LNCAP (cell line): ENCODE measurements around the gene PSMG4.

Experiments used
- TF ChIP-seq, protein P1 (sequence below): fragments of 450-650 bp; IDR thresholded peaks from 2 replicates; pipeline ENCODE4 v1.5.1; 2017; ENCODE audit warnings: mild to moderate bottlenecking

The PSMG4 gene

DNA sequence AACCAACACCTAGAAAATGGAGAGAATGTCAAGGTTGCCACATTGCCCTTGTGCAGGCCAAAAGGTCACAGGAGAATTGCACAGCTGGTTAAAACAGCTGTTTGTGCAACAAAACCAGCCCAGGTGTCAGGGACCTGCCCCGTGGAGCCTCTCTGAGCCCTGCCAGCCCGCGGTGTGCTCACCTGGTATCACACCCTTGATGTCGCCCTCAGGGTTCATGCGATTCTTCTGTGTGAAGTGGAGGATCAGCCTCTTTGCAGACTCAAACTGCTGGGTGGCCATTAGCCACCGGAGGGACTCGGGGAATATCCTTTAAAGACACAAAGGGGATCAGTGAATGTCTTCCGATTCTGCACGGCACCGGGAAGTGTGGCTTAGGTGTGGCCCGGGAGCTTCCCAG is 39.2 kb downstream of the PSMG4 start:
- TF ChIP-seq, protein P1, sequence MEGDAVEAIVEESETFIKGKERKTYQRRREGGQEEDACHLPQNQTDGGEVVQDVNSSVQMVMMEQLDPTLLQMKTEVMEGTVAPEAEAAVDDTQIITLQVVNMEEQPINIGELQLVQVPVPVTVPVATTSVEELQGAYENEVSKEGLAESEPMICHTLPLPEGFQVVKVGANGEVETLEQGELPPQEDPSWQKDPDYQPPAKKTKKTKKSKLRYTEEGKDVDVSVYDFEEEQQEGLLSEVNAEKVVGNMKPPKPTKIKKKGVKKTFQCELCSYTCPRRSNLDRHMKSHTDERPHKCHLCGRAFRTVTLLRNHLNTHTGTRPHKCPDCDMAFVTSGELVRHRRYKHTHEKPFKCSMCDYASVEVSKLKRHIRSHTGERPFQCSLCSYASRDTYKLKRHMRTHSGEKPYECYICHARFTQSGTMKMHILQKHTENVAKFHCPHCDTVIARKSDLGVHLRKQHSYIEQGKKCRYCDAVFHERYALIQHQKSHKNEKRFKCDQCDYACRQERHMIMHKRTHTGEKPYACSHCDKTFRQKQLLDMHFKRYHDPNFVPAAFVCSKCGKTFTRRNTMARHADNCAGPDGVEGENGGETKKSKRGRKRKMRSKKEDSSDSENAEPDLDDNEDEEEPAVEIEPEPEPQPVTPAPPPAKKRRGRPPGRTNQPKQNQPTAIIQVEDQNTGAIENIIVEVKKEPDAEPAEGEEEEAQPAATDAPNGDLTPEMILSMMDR = no peak

DNA sequence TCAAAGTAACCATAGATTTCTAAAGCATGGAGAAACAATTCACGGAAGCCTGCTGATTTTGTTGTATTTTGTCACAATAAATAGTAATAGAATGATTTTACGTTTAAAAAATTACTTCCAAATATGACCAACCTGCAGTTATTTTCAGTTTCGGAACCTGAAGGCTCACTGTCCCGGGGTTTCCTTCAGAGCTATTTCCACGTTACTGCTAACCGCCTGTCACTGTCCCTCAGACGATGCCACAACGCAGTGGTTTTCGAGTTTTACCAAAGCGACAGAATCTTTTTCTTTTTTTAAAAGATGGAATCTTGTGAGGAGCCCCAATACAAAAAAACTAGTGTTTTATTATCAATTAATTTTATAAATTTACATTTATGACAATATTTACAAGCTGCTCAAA is 40.5 kb downstream of the PSMG4 start:
- TF ChIP-seq, protein P1 = no peak

DNA sequence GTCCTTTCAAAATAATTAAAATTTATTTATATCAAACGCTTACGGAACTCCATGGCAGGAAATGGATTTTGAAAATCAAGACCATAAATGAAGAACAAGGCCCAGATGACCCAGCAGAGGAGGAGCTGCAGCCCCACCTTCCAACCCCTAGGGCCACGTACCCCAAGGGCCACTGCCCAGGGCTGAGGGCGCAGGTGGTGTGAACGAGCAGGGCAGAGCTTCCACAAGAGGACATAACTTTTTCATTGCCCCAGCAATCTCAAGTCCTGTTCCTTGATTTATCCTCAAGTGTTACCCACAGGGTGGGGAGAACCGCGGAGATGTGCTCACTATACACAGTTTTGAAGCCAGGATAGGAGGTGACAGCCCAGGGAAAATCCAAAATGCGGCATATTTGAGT is 42.8 kb downstream of the PSMG4 start:
- TF ChIP-seq, protein P1 = no peak

DNA sequence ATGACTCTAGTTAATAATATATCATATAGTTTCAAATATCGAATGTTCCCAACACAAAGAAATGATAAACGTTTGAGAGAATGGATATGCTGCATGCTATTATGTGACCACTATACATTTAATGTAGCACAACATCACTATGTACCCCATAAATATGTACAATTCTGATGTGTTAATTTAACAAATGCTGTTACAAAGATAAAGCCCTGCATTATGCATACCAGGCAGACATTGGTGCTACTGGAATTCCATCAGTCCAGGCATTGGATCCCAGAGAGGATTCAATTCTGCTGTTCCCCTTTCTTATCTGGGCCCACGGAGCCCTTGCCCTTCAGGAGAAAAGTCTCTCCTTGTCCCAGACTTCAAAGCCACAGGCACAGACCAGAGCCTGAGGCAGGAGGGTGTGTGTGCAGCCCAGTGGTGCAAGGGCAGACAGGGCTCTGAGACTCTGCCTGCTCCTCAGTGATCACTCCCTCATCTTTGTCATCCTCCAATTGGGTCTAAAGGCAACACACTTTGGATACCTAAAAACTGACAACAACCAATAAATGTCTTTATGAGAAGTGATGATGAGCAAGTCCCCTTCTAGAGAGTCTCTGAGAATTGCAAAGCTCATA is 45.2 kb downstream of the PSMG4 start:
- TF ChIP-seq, protein P1 = no peak

DNA sequence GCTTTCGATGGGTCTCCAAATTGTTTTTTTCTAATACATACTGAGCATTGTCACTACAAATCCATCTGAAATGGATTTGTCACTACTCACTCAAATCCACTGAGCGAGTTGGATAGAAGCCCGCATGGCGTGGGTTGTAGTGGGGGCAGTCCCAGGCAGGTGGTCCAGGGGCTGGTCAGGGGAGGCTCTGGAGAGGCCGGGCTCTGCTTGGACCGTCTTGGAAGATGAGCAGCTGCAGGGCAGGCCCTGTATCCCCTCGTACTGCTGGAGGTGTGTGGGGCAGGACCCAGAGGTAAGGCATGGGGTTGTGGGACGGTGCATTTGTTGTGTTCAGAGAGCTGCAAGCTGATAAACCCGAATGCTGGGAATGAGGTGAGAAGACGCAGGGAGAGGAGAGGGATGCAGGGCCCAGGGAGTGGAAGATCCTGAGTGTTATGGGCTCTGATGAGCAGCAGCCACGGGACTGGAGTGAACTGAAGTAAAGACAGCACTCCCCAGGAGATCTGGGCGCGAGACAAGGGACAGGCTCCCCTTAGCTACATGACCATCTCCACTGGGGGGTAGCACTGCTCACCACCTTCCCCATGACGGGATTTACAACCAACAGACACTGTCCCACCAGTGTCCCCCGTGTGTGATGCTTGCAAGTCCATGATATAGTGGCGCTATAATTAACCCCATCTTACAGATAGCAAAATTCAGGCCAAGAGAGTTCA is 45.9 kb downstream of the PSMG4 start:
- TF ChIP-seq, protein P1 = no peak

DNA sequence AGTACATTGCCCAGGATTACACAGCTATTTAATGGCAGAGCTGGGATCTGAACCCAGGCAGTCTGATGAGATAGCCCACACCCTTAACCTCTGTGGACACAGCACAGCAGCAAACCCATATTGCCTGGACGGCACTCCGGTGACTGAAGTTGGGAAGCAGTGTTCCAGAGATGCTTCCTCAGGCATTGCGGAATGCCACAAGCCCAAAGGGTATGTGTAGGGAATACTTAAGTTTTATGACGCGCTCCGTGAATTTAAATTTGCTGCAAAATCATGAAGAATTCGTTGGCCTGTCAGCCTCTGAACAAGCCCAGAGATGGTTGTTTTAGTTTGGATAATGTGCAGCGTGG is 46.4 kb downstream of the PSMG4 start:
- TF ChIP-seq, protein P1 = no peak

DNA sequence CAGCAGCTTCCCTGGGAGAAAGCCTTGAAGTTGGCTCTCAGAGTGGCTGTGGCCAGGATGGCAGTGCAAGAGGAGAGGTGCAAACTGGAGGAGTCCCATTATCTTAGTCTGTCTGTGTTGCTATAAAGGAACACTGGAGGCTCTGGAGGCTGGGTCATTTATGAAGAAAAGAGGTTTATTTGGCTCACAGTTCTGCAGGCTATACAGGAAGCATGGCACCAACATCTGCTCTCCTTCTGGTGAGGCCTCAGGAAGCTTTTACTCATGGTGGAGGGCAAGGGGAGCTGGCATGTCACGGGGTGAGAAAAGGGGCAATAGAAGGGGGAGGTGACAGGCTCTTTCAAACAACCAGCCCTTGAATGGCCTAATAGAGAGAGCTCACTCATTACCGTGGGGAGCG is 47.1 kb downstream of the PSMG4 start:
- TF ChIP-seq, protein P1 = no peak

DNA sequence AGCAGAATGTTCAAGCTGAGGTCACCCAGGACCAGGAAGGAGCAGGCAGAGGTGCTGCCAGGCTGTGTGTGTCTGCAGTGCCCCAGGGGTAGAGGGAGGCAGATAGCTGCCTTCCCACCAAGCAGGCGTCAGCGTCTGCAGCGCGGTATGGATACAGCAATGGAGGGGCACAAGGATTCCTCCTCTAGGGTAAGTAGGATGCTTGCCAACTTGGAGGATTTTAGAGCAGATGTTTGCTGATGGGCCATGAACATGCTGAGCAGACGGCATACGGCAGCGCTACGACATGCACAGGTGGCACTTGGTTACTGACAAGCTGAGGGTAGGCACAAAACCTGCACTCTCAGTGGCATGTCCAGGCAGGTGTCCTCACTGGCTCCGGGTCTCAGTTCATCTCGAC is 48.1 kb downstream of the PSMG4 start:
- TF ChIP-seq, protein P1 = no peak
